ENCODE data around the gene ATG7.

DNA sequence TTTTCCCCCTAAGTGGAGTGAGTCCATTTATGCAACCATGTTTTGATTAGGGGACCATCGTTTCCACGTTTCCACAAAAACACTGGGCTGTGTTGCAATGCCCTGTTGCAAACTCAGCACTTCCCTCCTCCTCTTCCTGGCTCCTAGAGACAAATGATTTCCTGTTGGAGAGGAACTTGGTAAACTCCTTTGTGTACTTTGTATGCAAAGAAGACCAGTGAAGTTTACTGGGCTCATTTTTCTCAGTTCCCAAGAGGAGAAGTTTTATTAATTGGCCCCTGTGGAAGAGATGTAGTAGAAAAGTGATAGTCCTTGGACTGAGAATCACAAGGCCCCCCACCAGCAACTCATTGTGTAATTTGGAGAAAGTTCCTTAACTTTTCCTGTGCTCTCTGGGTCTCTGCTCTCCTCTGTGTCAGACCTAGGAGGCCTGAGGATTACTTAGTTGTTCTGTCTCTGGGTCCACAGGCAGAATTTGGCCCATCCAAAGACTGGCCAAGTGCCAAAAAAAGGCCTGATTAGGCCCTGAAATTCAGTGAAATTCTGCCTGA lies 95.0 kb downstream of the ATG7 start:
- TF ChIP-seq, protein P1, sequence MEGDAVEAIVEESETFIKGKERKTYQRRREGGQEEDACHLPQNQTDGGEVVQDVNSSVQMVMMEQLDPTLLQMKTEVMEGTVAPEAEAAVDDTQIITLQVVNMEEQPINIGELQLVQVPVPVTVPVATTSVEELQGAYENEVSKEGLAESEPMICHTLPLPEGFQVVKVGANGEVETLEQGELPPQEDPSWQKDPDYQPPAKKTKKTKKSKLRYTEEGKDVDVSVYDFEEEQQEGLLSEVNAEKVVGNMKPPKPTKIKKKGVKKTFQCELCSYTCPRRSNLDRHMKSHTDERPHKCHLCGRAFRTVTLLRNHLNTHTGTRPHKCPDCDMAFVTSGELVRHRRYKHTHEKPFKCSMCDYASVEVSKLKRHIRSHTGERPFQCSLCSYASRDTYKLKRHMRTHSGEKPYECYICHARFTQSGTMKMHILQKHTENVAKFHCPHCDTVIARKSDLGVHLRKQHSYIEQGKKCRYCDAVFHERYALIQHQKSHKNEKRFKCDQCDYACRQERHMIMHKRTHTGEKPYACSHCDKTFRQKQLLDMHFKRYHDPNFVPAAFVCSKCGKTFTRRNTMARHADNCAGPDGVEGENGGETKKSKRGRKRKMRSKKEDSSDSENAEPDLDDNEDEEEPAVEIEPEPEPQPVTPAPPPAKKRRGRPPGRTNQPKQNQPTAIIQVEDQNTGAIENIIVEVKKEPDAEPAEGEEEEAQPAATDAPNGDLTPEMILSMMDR (IDR thresholded peaks at IDR 0.05; ENCODE audit: insufficient read depth, low read length, poor library complexity, severe bottlenecking) = no peak
- no peak for TF ChIP-seq EZH2phosphoT487 (conservative IDR thresholded peaks at IDR 0.05; ENCODE audit: low read length)

All from SU-DHL-6 (cell line).